DMS 273 treated with DMSO at 0.1 percent for 48 hours (cell line): ENCODE results near the gene MSI2.

Experiments used
- DNase-seq: peaks from one replicate; lab custom pipeline; 2025; lab: John Stamatoyannopoulos, UW

Gene MSI2

DNA sequence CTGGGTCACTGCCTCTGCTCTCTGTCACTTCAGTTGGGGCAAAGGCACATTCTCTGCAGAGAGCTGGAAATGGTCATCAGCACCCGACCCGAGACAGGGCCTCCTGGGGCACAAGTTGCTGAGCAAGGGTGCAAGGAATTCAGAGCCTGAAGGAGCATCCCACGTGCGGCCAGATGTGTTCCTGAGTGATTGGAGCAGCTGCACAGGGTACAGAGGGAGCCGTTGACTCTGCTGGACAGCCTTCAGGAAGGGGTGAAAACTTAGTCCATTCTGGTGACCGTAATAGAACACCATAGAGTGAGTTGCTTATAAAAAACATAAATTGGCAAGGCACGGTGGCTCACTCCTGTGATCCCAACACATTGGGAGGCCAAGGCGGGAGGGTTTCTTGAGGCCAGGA, 382.0 kb downstream of the MSI2 start:
- no peak for DNase-seq

DNA sequence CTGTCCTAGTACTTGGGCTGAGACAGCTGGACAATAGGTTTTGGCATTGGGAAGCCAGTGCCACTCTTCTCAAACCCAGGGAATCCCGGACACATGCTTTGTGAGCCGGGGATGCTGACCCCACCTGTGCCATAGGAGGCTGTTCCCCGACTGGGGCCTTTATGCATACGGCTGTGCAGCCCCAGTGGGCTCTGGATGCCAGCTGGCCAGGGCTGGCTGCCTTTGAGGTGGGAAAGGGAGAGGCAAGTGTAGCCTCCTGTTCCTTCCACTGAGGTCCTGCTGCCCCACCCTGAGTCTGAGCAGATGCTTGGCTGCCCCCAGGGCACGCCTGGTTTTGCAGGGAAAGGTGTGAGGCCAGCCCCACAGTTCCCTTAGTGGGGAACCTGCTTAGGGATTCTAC, 383.1 kb downstream of the MSI2 start:
- no peak for DNase-seq

DNA sequence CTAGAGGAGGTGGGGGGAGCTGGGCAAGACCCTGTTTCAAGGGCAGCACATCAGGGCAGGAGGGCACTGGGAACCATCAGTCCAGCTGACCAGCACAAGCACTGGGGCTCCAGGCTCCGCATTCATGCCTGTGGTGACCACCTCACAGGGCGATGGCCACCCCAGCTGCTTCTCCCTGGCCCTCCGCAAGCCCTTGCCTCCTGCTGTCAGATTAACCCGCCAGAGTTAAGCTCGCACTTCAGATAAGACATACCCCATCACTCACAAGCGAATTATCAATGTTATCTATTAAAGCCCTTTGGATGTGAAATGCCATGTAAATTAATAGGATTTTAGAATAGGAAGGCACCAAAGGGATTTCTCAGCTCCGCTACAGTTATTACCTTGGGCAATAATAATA, 383.8 kb downstream of the MSI2 start:
- no peak for DNase-seq

DNA sequence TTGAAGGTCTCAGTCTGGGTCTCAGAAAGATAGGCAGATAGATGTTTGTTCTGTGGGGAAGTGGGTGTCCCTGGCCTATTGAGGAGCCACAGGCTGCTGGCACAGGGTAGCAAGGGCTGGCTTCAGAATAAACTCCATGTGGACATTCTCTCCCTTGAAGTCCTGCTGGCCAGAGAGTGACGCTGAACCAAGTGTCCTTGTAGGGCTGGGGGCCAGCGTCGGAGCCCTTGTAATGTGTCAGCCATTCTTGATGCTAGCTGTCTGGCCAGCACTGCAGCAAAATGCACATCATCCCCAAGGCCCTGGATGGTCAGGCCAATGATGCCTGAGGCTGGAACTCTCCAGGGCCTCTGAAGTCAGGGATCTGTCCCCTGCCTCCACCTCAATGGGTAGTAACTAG, 385.4 kb downstream of the MSI2 start:
- DNase-seq, result no peak

DNA sequence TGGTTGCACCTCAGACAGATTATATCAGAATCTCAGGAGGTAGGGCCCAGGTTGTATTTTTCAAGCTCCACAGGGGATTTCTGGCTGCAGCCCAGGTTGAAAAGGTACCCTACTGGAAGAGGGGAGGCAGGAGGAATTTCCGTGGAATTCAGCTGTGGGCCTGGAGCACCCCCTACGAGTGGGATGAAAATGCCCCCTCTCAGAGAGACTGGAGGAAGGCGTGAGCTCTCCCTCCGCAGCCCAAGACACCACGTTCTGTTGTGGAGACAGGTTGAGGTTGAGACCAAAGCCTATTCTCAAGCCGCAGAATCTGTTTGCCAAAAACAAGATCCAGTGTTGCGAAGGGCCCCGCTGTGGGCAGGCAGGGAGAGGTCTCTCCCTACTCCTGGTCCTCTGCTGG, 386.7 kb downstream of the MSI2 start:
- no peak for DNase-seq

DNA sequence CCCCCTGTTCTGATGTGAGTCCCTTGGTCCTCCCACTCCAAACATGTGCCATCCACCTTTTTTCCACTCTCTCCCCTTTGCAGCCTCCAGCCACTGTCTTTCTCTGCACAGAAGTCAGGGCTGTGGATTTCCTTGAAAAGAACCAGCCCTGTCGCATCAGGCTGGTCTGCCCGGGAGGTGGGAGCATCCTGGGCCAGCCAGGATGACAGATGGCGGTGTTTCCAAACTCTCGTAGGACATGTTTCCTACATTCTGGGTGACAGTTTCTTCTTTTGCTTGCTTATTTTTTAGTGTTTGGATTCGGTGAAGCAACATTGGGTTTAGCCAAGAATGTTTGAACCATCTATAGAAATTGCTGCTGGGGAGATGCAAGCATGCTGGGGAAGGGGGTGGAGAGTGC, 388.0 kb downstream of the MSI2 start:
- no peak for DNase-seq

DNA sequence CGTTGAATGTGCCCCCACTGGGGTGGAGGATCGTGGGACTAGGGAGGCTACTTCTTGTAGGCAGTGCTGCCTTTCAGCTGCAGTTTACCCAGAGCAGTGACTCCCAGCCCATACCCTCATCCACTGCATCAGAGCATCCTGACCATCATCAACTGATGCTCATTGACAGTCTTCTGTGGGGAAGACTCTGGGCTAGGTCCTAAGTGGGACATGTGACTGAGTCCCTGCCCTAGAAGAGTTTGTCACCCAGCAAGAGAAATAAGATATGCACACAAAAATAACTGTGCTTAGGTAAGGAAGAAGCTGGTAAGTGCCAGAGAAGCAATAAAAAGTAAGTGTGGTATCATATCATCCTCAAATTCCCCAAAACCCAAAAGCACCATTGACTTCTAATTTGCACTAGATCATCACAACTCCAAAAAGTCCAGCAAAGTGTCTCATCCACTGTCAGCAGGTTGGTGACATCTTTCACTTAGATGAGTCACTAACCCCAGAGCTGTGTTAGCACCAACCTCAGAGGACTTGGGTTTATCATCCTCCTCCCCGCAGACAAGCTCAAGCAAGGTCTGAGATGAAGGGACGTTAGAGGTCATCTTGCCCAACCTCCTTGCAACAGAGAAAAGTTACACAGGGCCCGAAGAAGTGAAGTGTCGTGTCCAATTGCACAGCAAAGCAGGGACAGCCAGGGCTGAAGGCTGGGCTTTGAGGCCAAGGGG, 389.8 kb downstream of the MSI2 start:
- DNase-seq, result no peak

DNA sequence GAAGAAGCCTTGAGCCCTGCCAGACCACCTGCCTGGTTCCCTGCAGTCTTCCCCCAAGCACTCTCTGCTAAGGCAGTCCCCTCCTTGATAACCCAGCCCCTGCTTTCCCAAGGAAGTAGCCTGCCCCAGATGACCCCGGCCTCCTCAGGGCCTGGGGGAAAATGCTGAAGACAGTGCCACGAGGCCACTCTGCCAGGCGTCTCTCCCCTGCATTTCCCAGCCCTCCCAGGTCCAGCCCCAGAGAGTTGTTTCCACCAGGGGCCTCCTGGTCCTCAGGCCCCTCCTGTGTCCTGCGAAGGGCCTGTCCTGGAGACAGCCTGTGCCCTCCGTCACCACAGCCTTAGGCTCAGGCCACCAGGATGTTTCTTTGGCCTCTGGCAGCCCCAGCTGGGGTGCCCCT, 392.4 kb downstream of the MSI2 start:
- DNase-seq, result no peak

DNA sequence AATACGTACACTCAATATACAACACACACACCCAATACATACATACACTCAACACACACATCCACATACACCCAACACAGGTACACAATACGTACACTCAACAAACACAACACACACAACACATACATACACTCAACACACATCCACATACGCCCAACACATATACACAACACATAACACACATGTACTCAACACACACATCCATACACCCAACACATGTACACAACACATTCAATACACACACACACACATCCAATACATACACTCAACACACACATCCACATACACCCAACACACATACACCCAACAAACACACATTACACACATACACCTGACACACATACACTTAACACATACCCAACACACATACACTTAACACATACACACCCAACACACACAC, 392.9 kb downstream of the MSI2 start:
- no peak for DNase-seq

DNA sequence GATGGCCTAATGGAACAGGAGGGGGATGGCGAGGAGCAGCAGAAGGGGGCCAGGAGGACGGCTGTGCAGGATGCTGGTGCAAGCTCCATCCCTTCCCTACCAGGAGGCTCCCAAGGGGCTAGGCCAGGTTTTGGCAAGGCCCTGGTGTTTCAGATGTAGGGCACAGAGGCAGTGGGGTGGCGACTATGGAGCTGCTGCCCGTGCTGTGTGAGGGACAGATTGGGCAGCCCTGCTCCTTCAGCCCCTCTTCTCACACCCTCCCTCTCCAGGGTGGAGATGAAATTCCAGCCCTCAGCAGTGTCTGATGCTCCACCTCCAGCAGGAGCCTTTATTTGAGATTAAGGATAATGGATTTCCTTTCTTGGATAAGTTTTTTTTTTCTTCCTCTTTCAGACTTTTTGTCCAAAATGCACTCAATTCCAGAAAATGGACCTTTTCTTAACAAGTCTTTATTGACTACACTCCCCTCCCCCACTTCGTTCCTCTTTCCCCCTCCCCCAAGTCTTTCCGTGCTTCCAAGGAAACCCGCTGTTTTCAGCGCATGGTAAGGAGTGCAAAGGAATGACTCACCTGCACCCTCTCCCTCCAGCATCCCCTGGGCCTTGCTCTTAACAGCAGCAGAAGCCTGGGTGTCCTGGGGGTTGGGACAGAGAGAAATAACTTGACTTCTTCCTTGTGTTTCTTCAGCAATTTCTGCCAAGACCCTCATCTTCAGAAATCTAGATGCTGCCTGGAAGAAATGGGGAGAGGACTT, 393.6 kb downstream of the MSI2 start:
- DNase-seq, result no peak

DNA sequence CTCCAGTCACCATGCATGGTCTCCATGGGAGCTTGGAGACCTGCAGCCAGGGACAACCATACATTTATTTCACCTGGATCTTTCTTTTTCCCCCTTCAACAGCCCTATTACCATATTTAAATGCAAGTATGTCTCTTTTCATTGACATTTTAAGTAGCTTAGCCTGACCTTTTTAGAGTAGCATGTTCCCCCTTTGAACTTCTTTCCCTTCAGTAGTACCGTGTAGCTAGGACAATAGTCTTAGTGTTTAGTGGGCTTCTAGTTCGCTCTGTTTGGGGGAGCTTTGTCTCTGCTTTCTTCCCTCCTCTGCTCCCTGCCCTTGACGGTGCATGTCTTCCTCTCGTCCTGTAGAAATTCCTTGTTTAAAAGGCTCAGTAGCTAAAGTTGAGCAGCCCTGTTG, 394.2 kb downstream of the MSI2 start:
- no peak for DNase-seq

DNA sequence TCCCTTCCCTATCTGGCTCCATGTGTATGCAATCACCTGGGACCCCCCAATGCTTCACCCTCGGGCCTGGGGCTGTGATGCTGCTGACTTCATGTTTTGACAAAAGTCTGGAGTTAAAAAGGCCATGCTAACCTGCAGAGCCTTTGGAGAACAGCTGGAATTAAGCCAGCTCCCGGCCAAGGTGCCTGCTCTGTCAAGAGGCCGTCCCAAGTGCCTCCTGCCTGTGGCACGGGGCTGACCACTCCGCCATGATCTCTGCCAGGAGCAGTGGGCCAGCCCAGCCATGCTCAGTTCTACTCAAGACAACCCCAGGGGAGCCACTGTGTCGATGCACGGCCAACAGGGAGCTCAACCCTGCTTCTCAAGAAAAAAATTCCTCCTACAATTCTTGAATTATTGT, 395.1 kb downstream of the MSI2 start:
- no peak for DNase-seq

DNA sequence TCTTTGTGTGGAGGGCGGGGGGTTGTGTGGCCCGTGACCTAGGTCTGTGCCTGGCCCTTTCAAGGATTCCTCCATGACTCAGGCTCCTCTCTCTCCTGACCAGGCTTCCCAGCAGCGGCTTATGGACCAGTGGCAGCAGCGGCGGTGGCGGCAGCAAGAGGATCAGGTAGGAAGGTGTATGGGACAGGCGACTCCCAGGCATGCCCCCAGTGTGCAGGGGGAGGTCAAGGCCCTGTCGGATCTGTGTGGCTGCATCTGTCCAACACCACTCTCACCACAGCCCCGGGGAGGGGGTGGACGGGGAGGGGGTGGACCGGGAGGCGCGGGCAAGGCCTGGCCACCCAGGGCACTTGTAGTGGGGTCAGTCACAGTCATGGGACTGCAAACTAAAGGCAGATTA, 395.7 kb downstream of the MSI2 start:
- no peak for DNase-seq

DNA sequence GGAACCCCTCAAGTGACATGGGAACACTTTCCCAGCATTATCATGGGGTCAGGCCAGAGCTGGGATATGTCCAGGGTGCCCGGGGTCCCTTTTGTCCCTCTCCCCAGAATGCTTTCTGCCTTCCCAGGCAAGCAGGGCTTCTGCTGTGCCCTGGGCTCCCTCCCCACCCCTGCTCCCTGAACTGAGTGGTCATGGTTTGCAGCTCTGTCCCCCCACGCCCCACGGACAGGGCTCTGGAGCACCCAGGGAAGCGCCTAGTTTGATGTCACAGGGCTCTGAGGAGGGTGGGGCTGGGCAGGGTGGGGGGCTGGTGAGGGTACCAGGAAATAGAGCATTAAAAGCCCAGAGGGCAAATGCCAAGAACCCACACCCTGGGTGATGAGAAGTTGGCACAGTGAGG, 396.5 kb downstream of the MSI2 start:
- no peak for DNase-seq

DNA sequence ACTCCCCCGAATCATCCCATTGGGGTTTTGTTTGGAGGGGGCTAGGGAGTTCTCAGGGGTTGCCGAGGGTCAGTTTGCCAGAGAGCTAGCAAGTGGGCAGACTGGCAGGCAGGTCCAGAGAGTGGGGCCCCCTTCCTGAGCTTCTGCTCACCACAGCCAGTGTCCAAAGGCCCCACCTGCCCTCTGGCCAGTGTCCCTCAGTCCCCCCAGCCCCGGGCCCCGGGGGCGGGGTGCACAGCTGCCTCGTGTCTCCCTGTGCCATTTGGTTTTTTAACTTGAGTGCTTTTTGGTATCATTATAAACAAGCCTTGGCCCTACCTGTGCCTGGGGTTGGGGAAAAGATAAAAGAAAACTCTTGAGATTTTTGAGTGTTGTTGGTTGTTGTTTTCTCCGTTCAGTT, 397.0 kb downstream of the MSI2 start:
- no peak for DNase-seq

DNA sequence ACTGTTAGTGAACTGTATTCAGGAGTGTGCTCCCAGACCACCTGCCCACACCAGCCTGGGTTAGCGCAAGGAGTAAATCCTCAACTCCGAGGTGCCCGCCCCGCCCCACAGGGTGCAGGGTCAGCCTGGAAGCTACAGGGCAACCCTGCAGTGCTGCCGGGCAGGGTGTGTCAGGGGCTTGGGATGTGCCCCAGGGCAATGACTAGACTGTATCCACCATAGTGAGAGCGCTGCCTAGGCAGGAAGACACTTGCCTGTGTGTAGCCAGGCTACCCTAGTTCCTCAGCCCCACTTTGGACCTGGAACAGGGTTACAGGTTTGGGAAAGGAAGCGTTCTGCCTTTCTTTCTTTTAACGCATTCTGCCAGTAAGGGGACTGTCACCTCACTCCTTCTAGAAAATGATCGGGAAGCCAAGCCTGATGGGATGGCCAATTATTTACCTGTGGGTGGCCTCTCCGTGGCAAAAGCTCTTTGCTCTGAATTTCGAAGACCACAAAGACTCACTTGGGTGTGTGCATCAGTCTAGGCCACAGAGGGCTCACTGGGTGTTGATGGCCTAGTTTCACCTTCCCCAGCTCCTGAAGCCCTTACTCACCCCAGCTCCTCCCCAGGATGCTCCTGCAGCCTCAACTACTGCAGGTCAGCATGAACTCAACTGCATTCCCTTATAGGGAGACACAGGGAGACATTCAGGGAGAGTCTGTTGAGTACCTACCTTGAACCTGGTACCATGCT, 397.9 kb downstream of the MSI2 start:
- no peak for DNase-seq

DNA sequence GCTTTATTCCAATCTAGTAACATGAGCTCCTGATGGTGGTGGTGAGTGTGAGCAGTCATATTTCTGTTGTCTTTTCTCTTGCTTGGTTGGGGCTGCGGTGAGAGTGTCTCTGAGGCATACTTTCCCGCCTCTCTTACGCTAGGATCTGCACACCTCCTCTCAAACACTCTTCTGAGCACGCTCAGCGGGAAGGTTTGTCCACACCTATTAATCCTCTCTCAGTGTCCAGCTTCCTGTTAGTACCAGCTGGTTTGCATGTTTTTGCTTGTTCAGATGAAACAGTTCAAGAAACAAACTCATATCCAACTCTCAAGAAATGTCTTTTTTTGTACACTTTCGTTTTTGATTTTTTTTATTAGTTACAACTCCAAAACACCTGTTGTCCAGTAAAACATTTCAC, 399.2 kb downstream of the MSI2 start:
- DNase-seq, result no peak

DNA sequence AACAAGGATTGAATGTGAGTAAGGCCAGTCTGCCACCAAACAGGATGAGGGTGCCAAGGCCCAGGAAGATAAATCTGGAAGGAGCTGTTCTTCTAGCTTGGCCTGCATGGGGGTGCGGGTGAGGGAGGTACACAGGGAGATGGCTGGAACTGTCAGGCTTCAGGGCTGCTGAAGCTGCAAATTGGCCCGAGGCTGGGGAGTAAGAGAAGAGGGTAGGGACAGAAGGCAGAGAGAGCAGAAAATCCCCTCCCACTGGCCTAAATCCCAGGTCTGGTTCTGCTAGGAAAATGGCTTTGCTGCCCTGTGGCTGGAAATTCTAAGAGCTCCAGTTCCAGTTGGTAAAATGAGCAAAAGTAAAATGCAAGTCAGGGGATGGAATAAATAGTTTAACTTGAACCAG, 400.9 kb downstream of the MSI2 start:
- no peak for DNase-seq

DNA sequence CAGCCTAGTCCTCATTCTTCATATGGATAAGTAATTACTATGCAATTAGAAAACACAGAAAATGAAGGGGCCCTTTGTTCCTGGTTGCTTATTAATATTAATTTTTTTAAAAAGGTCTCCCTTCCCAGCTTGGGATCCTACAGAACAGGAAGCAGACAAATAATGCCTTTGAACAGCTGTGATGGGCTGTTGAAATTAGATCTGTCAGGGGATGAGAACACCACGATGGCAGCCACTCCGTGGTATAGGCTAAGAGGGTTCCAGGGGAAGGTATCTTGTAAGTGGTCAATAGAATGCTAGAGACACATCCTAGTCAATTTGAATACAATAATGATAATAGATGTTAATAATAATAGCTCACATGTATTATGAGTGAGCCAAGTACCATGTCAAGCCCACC, 405.7 kb downstream of the MSI2 start:
- no peak for DNase-seq

DNA sequence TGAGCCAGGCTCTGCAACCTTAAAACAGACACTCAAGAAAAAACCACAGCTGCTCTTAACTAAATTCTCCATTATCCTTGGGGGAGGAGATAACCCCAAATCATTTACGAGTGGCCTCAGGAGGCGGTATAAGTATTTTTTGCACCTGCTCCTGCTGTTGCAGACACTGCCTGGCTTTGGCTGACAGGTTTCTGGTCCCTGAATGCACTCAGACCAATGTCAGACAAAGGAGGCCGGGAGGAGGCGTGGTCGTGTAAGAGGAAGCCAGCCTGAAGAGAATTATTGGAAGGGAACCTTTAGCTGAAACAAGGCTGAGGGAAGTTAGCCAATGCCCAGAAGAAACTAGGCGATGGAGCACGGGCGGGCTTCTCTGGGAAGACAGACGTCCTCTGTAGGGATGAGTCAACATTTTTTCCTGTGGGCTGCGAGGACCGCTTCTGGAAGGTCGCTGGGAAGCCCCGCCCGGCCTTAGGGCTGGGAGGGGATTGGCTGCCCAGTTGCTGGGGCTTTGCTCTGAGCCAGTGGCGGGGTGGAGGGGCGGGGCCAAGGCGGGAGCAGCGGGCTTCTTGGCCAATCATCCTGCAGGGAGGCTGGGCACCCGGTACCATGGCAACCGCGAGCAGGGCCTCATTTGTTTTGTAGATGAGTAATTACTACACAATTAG, 406.5 kb downstream of the MSI2 start:
- DNase-seq, result peak; percentile 81

DNA sequence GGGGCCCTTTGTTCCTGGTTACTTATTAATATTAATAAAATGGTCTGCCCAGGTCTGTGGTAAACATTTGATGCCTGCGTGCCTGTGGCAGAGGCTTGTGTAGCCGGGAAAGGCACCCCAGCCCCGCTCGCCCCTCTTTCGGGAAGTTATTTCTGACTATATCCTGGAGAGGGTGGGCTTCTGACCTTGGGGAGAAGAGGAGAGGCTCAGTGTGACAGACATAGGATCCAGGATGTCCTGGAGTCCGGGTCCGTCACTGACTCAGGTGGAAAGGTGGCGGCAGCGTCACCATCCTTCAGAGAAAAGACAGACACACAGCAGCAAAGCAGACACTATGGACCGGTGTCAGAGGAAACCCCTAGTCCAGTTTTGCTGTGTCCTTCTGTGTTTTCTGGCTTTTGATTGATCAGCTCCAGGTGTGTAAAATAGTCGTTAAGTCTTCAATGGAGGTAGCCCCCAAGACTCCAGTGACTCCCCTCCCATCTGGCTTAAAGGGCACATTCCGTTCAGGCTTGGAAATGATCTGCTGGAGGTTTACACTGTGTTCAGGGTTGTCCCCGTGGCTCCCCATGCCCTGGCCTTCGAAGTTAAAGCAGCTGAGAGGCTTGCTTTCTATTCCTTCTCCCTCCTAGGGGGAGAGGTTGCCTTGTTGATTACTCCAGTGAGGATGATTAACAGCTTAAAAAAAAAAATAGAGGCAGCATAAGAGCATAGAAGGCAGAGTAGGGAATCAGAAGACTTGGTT, 407.2 kb downstream of the MSI2 start:
- no peak for DNase-seq

DNA sequence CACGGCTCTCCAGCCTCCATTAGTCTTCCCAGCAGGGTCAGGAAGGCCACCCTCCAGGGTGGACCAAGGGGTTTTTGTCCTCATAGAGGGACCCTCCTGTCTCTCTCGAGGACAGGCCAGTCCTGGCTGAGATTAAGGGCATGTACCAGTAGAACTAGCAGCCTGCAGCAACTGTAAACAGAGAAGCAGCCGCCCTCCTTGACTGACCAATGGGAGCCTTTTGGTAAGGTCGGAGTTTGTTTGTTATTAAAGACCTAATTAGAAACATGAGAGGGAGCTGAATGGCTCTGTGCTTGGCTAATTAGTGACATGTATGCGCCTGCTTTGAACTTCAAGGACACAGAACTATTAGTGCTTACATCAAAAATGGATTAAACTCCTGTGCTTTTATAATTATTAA, 408.8 kb downstream of the MSI2 start:
- no peak for DNase-seq
